ENCODE measurements around the gene NCKAP5. TPM values are rescaled to one million over a fixed set of nuclear protein-coding genes. Genes with fewer than 3 reads are reported as not detected.
"Not testable (repeated sequence)": the region's sequence is repeated elsewhere in the genome, so short reads cannot be mapped to it uniquely, and the experiment has no call there.

Gene NCKAP5
- total RNA-seq, 1 donor from 2014 or later: not detected

GRCh38 chr2:132701810-132702209, 866.5 kb downstream of the NCKAP5 start:
- Mint-ChIP-seq H3K4me3 (no peak overlapping the region), H3K36me3 (ENCODE audit: low read depth) (no peaks in the 10 kb centered on the region), H3K27ac (no peak overlapping the region), H3K27me3 (ENCODE audit: insufficient read depth) (no peaks in the 10 kb centered on the region), H3K4me1 (ENCODE audit: low read depth) (no peaks in the 10 kb centered on the region), H3K9me3 (no peaks in the 10 kb centered on the region)
- intact Hi-C loops (cut with micrococcal nuclease): no loop called here
- DNase-seq (ENCODE audit: low spot score): no peak

GRCh38 chr2:132699802-132700201, 868.5 kb downstream of the NCKAP5 start:
- H3K9me3 Mint-ChIP-seq; intact Hi-C loops (cut with micrococcal nuclease); H3K4me1 Mint-ChIP-seq (ENCODE audit: low read depth); DNase-seq (ENCODE audit: low spot score); H3K27me3 Mint-ChIP-seq (ENCODE audit: insufficient read depth); H3K27ac Mint-ChIP-seq; H3K36me3 Mint-ChIP-seq (ENCODE audit: low read depth); H3K4me3 Mint-ChIP-seq: not testable (repeated sequence)

GRCh38 chr2:132698347-132698746, 869.9 kb downstream of the NCKAP5 start:
- H3K27me3 Mint-ChIP-seq (ENCODE audit: insufficient read depth); H3K4me3 Mint-ChIP-seq; H3K9me3 Mint-ChIP-seq; H3K27ac Mint-ChIP-seq; DNase-seq (ENCODE audit: low spot score); intact Hi-C loops (cut with micrococcal nuclease); H3K4me1 Mint-ChIP-seq (ENCODE audit: low read depth); H3K36me3 Mint-ChIP-seq (ENCODE audit: low read depth): not testable (repeated sequence)

GRCh38 chr2:132697556-132698205, 870.6 kb downstream of the NCKAP5 start:
- Mint-ChIP-seq H3K4me3 (no peak overlapping the region), H3K27me3 (ENCODE audit: insufficient read depth) (no peaks in the 10 kb centered on the region), H3K9me3 (peaks cover 3% of the 10 kb centered on the region), H3K27ac (no peak overlapping the region), H3K4me1 (ENCODE audit: low read depth) (no peaks in the 10 kb centered on the region), H3K36me3 (ENCODE audit: low read depth) (no peaks in the 10 kb centered on the region)
- no peak for DNase-seq (ENCODE audit: low spot score)
- intact Hi-C loops (cut with micrococcal nuclease): no loop called here

- no peak for DNase-seq (ENCODE audit: low spot score)
- intact Hi-C loops (cut with micrococcal nuclease): no loop called here
- Mint-ChIP-seq H3K36me3 (ENCODE audit: low read depth) (no peaks in the 10 kb centered on the region), H3K4me1 (ENCODE audit: low read depth) (no peaks in the 10 kb centered on the region), H3K9me3 (peaks cover 3% of the 10 kb centered on the region), H3K27ac (no peak overlapping the region), H3K4me3 (no peak overlapping the region), H3K27me3 (ENCODE audit: insufficient read depth) (no peaks in the 10 kb centered on the region)
These were observed 875.4 kb downstream of the NCKAP5 start for GRCh38 chr2:132692816-132693215.

- H3K9me3 Mint-ChIP-seq: peaks cover 3% of the 10 kb centered on the region
- no peaks in the 10 kb centered on the region for H3K4me1 Mint-ChIP-seq (ENCODE audit: low read depth)
- intact Hi-C loops (cut with micrococcal nuclease): no loop called here
- DNase-seq (ENCODE audit: low spot score): no peak
- no peaks in the 10 kb centered on the region for H3K36me3 Mint-ChIP-seq (ENCODE audit: low read depth)
- no peak overlapping the region for H3K27ac Mint-ChIP-seq
- no peak overlapping the region for H3K4me3 Mint-ChIP-seq
- no peaks in the 10 kb centered on the region for H3K27me3 Mint-ChIP-seq (ENCODE audit: insufficient read depth)
These were observed 876.7 kb downstream of the NCKAP5 start for GRCh38 chr2:132691556-132691955.

GRCh38 chr2:132690664-132691303, 877.5 kb downstream of the NCKAP5 start:
- Mint-ChIP-seq H3K4me3 (no peak overlapping the region), H3K27ac (no peak overlapping the region), H3K9me3 (peaks cover 3% of the 10 kb centered on the region), H3K27me3 (ENCODE audit: insufficient read depth) (no peaks in the 10 kb centered on the region), H3K4me1 (ENCODE audit: low read depth) (no peaks in the 10 kb centered on the region), H3K36me3 (ENCODE audit: low read depth) (no peaks in the 10 kb centered on the region)
- intact Hi-C loops (cut with micrococcal nuclease): no loop called here
- no peak for DNase-seq (ENCODE audit: low spot score)

- Mint-ChIP-seq H3K4me1 (ENCODE audit: low read depth) (no peaks in the 10 kb centered on the region), H3K36me3 (ENCODE audit: low read depth) (no peaks in the 10 kb centered on the region), H3K9me3 (no peaks in the 10 kb centered on the region), H3K27ac (no peak overlapping the region), H3K27me3 (ENCODE audit: insufficient read depth) (no peaks in the 10 kb centered on the region), H3K4me3 (no peak overlapping the region)
- DNase-seq (ENCODE audit: low spot score): no peak
- intact Hi-C loops (cut with micrococcal nuclease): no loop called here
These were observed 886.5 kb downstream of the NCKAP5 start for GRCh38 chr2:132681766-132682165.

GRCh38 chr2:132680544-132680943, 887.7 kb downstream of the NCKAP5 start:
- no peaks in the 10 kb centered on the region for H3K4me1 Mint-ChIP-seq (ENCODE audit: low read depth)
- H3K27me3 Mint-ChIP-seq (ENCODE audit: insufficient read depth): no peaks in the 10 kb centered on the region
- no peaks in the 10 kb centered on the region for H3K9me3 Mint-ChIP-seq
- DNase-seq (ENCODE audit: low spot score): no peak
- no peak overlapping the region for H3K27ac Mint-ChIP-seq
- intact Hi-C loops (cut with micrococcal nuclease): no loop called here
- H3K36me3 Mint-ChIP-seq (ENCODE audit: low read depth): no peaks in the 10 kb centered on the region
- H3K4me3 Mint-ChIP-seq: no peak overlapping the region

- H3K9me3 Mint-ChIP-seq: no peaks in the 10 kb centered on the region
- no peaks in the 10 kb centered on the region for H3K36me3 Mint-ChIP-seq (ENCODE audit: low read depth)
- no peaks in the 10 kb centered on the region for H3K4me1 Mint-ChIP-seq (ENCODE audit: low read depth)
- no peaks in the 10 kb centered on the region for H3K27me3 Mint-ChIP-seq (ENCODE audit: insufficient read depth)
- intact Hi-C loops (cut with micrococcal nuclease): loop anchor here (10.0 kb wide), 1 partner anchor 496 kb away; no protein-coding TSS in a partner anchor
- H3K27ac Mint-ChIP-seq: no peak overlapping the region
- no peak overlapping the region for H3K4me3 Mint-ChIP-seq
- DNase-seq (ENCODE audit: low spot score): no peak
These were observed 889.8 kb downstream of the NCKAP5 start for GRCh38 chr2:132678483-132678882.

GRCh38 chr2:132677661-132678060, 890.6 kb downstream of the NCKAP5 start:
- DNase-seq (ENCODE audit: low spot score): no peak
- Mint-ChIP-seq H3K36me3 (ENCODE audit: low read depth) (no peaks in the 10 kb centered on the region), H3K4me1 (ENCODE audit: low read depth) (no peaks in the 10 kb centered on the region), H3K27ac (no peak overlapping the region), H3K27me3 (ENCODE audit: insufficient read depth) (peaks cover 3% of the 10 kb centered on the region), H3K4me3 (no peak overlapping the region), H3K9me3 (no peaks in the 10 kb centered on the region)
- intact Hi-C loops (cut with micrococcal nuclease): loop anchor here (10.0 kb wide), 1 partner anchor 497 kb away; no protein-coding TSS in a partner anchor

GRCh38 chr2:132676999-132677398, 891.3 kb downstream of the NCKAP5 start:
- no peaks in the 10 kb centered on the region for H3K36me3 Mint-ChIP-seq (ENCODE audit: low read depth)
- H3K9me3 Mint-ChIP-seq: no peaks in the 10 kb centered on the region
- peaks cover 6% of the 10 kb centered on the region for H3K27me3 Mint-ChIP-seq (ENCODE audit: insufficient read depth)
- no peaks in the 10 kb centered on the region for H3K4me1 Mint-ChIP-seq (ENCODE audit: low read depth)
- DNase-seq (ENCODE audit: low spot score): no peak
- H3K27ac Mint-ChIP-seq: no peak overlapping the region
- intact Hi-C loops (cut with micrococcal nuclease): loop anchor here (10.0 kb wide), 1 partner anchor 498 kb away; no protein-coding TSS in a partner anchor
- H3K4me3 Mint-ChIP-seq: no peak overlapping the region

- Mint-ChIP-seq H3K4me3 (no peak overlapping the region), H3K27me3 (ENCODE audit: insufficient read depth) (peaks cover 32% of the 10 kb centered on the region), H3K9me3 (no peaks in the 10 kb centered on the region), H3K36me3 (ENCODE audit: low read depth) (peaks cover 2% of the 10 kb centered on the region), H3K4me1 (ENCODE audit: low read depth) (no peaks in the 10 kb centered on the region), H3K27ac (peak overlapping the region; percentile 61)
- intact Hi-C loops (cut with micrococcal nuclease): loop anchor here (10.0 kb wide), 1 partner anchor 504 kb away; no protein-coding TSS in a partner anchor
- DNase-seq (ENCODE audit: low spot score): no peak
These were observed 897.0 kb downstream of the NCKAP5 start for GRCh38 chr2:132671151-132671835.

All from activated T-helper 1 cell treated with anti-CD3 and anti-CD28 coated beads, Interleukin-12 subunit alpha, Interleukin-12 subunit beta, Interleukin-2, Interleukin-4 antibody, amounts not matched to agents 30 ng/mL and 10 ng/mL and 1 ng/mL, durations not matched to agents 14 hours and 24 hours and 36 hours (primary cell).